Dermis microvascular lymphatic vessel endothelial cell (primary cell): ENCODE measurements around the gene LRMDA. TPM values are rescaled to one million over a fixed set of nuclear protein-coding genes. Genes with fewer than 3 reads are reported as not detected.
A peak's percentile ranks its signal among the peaks of the same experiment; 100 is the strongest.

Source experiments
- DNase-seq, 2 donors: peaks; one replicate each; pipeline versions ENCODE4 v3.0.0 to v3.0.0-alpha.2; 2010; ENCODE audit warnings: low read depth in 2 of 2
- total RNA-seq: library from RNA; depleted of rRNA; stranded (reverse); fragments of >200 nt; gene quantifications from 2 replicates; pipeline ENCODE4 v1.2.1, GENCODE V29; 2014

Gene LRMDA
- total RNA-seq, 1 donor from 2014 or later, result 10.4 TPM

- no peak for DNase-seq
These were observed 107.3 kb downstream of the LRMDA start for GRCh38 chr10:75538765-75539164.

- DNase-seq, result no peak
These were observed 109.0 kb downstream of the LRMDA start for GRCh38 chr10:75540357-75540966.

- DNase-seq, result no peak
These were observed 109.6 kb downstream of the LRMDA start for GRCh38 chr10:75540981-75541380.

- no peak for DNase-seq
These were observed 110.0 kb downstream of the LRMDA start for GRCh38 chr10:75541411-75541810.

GRCh38 chr10:75542084-75542483 is 110.7 kb downstream of the LRMDA start:
- DNase-seq, result no peak

GRCh38 chr10:75542906-75543305 is 111.5 kb downstream of the LRMDA start:
- no peak for DNase-seq

- DNase-seq, result peak in 1 of 2 donors; percentile 13
These were observed 113.0 kb downstream of the LRMDA start for GRCh38 chr10:75544386-75544785.

GRCh38 chr10:75544993-75545706 is 113.7 kb downstream of the LRMDA start:
- no peak for DNase-seq

- peak in 1 of 2 donors; percentile 3 for DNase-seq
These were observed 114.6 kb downstream of the LRMDA start for GRCh38 chr10:75546004-75546403.

- DNase-seq, result peak; percentile 20 to 39
These were observed 116.2 kb downstream of the LRMDA start for GRCh38 chr10:75547391-75548298.

GRCh38 chr10:75548356-75548755 is 116.9 kb downstream of the LRMDA start:
- no peak for DNase-seq

- no peak for DNase-seq
These were observed 118.8 kb downstream of the LRMDA start for GRCh38 chr10:75550191-75550590.

GRCh38 chr10:75552171-75552570 is 120.7 kb downstream of the LRMDA start:
- DNase-seq, result no peak

GRCh38 chr10:75553550-75553949 is 122.1 kb downstream of the LRMDA start:
- DNase-seq, result no peak

- DNase-seq, result no peak
These were observed 123.9 kb downstream of the LRMDA start for GRCh38 chr10:75555323-75555722.

GRCh38 chr10:75556320-75556719 is 124.9 kb downstream of the LRMDA start:
- DNase-seq, result no peak

- DNase-seq, result no peak
These were observed 134.1 kb downstream of the LRMDA start for GRCh38 chr10:75565286-75566251.

GRCh38 chr10:75568450-75569130 is 137.2 kb downstream of the LRMDA start:
- DNase-seq, result no peak

- DNase-seq, result no peak
These were observed 138.1 kb downstream of the LRMDA start for GRCh38 chr10:75569506-75569905.

GRCh38 chr10:75572478-75572877 is 141.1 kb downstream of the LRMDA start:
- no peak for DNase-seq
